Naive thymus-derived CD4-positive, alpha-beta T cell (primary cell): ENCODE data around the gene GNAI3. TPM values are rescaled to one million over a fixed set of nuclear protein-coding genes. Genes with fewer than 3 reads are reported as not detected.
A peak's percentile ranks its signal among the peaks of the same experiment; 100 is the strongest.

Source experiments
- ATAC-seq: fragments of 150-1000 bp; cut with Tn5 transposase; 2 replicates; pipeline ENCODE4 v1.10.0; 2021; ENCODE audit warnings: mild to moderate bottlenecking, moderate library complexity
- CTCF ChIA-PET: fragments of 350-600 bp; sonication (Branson Sonifier 250); formaldehyde crosslinking; loops from one replicate; lab custom pipeline; 2021; ENCODE audit warnings: antibody characterized with exemption; lab: Charles Lee
- POLR2A ChIA-PET: fragments of 350-600 bp; sonication (Branson Sonifier 250); formaldehyde crosslinking; loops from one replicate; lab custom pipeline; 2021; ENCODE audit warnings: antibody characterized with exemption, inconsistent platforms; lab: Charles Lee
- DNase-seq, 9 donors: peaks; one replicate each; pipeline versions ENCODE4 v3.0.0 to v3.0.0-alpha.2; 2020 to 2022; ENCODE audit warnings: mixed read lengths in 1 of 9
- H3K27ac ChIP-seq: one replicate; pipeline ENCODE4 v1.7.0; 2013; ENCODE audit warnings: mild to moderate bottlenecking, low read depth, low read length, moderate library complexity
- H3K27me3 ChIP-seq, 2 donors: one replicate each; pipeline ENCODE4 v1.7.0; 2013; ENCODE audit warnings: low read length in 2 of 2, mild to moderate bottlenecking in 2 of 2, moderate library complexity in 2 of 2; ENCODE audit not compliant: control insufficient read depth in 2 of 2, insufficient read depth in 2 of 2
- H3K36me3 ChIP-seq, 3 experiments: 1 replicate in 2 of 3; 2 replicates in 1 of 3; pipeline ENCODE4 v1.7.0; 2013; ENCODE audit warnings: low read length in 3 of 3, mild to moderate bottlenecking in 3 of 3, moderate library complexity in 1 of 3; ENCODE audit not compliant: insufficient read depth in 3 of 3, control insufficient read depth in 2 of 3
- H3K4me1 ChIP-seq, 2 donors: one replicate each; pipeline ENCODE4 v1.7.0; 2013; ENCODE audit warnings: low read length in 2 of 2, mild to moderate bottlenecking in 2 of 2, moderate library complexity in 1 of 2; ENCODE audit not compliant: control insufficient read depth in 2 of 2, insufficient read depth in 2 of 2
- H3K4me3 ChIP-seq: 2 replicates; pipeline ENCODE4 v1.7.0; 2013; ENCODE audit warnings: mild to moderate bottlenecking, low read length
- H3K9me3 ChIP-seq, 3 experiments: 1 replicate in 2 of 3; 2 replicates in 1 of 3; pipeline ENCODE4 v1.7.0; 2013; ENCODE audit warnings: low read length in 3 of 3; ENCODE audit not compliant: control insufficient read depth in 2 of 3
- H3K27ac Mint-ChIP-seq, 9 donors: one replicate each; pipeline ENCODE4 v1.8.0; 2020 to 2022; ENCODE audit warnings: mixed read lengths in 9 of 9, mild to moderate bottlenecking in 8 of 9, moderate library complexity in 5 of 9, inconsistent platforms in 2 of 9
- H3K27me3 Mint-ChIP-seq, 5 donors: one replicate each; pipeline ENCODE4 v1.8.0; 2021 to 2022; ENCODE audit warnings: mixed read lengths in 5 of 5, mild to moderate bottlenecking in 1 of 5
- H3K36me3 Mint-ChIP-seq, 5 donors: one replicate each; pipeline ENCODE4 v1.8.0; 2020 to 2022; ENCODE audit warnings: mixed read lengths in 5 of 5, mild to moderate bottlenecking in 3 of 5, inconsistent platforms in 1 of 5
- H3K4me1 Mint-ChIP-seq, 7 donors: one replicate each; pipeline ENCODE4 v1.8.0; 2020 to 2022; ENCODE audit warnings: mixed read lengths in 7 of 7, mild to moderate bottlenecking in 3 of 7, inconsistent platforms in 1 of 7
- H3K4me3 Mint-ChIP-seq, 10 donors: one replicate each; pipeline ENCODE4 v1.8.0; 2020 to 2022; ENCODE audit warnings: mild to moderate bottlenecking in 10 of 10, mixed read lengths in 10 of 10, moderate library complexity in 6 of 10, inconsistent platforms in 2 of 10
- H3K9me3 Mint-ChIP-seq, 11 donors: one replicate each; pipeline ENCODE4 v1.8.0; 2020 to 2022; ENCODE audit warnings: mixed read lengths in 11 of 11, mild to moderate bottlenecking in 4 of 11, inconsistent platforms in 1 of 11, moderate library complexity in 1 of 11
- intact Hi-C, 2 donors: fragments of 100-400 bp; cut with micrococcal nuclease; formaldehyde crosslinking; loops; one replicate each; pipeline ENCODE4 v1.15.1; 2023
- polyA plus RNA-seq, 2 donors: library from polyadenylated mRNA; unstranded; fragments of 300-500 nt; fragmentation: Illumina TruSeq; gene quantifications; one replicate each; pipeline ENCODE4 v1.2.3, GENCODE V29; 2021
- total RNA-seq, 6 experiments: library from RNA in 5 of 6; stranded (reverse) in 5 of 6; gene quantifications; 1 replicate in 5 of 6; 2 replicates in 1 of 6; pipeline ENCODE4 v1.2.3 and lab custom pipeline; 2021 to 2026

GNAI3 gene
- total and polyA plus RNA-seq, 7 experiments from 2014 or later: 4.9 to 9.3 (median 7.2) TPM

DNA sequence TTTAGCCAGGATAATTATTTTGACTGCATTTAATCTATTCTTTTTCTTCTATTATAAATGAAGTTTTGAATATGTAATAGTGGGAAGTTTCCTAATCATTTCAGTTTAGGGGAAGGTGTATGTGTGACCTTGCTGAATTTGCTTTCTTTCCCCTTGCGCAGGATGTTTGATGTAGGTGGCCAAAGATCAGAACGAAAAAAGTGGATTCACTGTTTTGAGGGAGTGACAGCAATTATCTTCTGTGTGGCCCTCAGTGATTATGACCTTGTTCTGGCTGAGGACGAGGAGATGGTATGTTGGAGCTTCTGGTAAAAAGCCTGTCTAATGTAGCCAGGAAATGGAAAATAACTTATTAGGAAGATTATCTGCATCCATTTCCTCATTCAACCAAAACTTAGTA lies 37.6 kb downstream of the GNAI3 start:
- peaks cover 22 to 50% (median 39%) of the 10 kb centered on the region in 5 donors for H3K36me3 Mint-ChIP-seq
- H3K27ac Mint-ChIP-seq: no peak overlapping the region
- peaks cover 0 to 68% (median 53%) of the 10 kb centered on the region in 3 experiments for H3K36me3 ChIP-seq

DNA sequence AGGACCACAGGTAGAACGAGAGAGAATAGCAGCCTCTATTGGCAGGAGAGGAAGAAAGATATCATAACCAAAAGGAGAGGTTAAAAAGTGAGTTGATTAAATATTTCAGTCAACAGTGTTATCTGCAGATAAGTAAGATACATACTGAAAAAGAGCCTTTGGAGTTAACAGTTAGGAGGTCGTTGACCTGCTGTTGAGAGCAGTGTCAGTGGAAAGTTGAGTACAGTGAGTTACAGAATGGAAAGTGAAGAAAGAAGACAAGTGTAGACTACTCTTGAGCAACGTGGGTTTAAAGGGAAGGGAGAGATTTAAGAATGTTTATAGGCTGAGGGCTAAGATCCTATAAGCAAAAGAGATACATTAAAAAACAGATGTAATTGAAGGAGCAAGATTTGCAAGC lies 40.8 kb downstream of the GNAI3 start:
- H3K27ac ChIP-seq: no peak overlapping the region
- POLR2A ChIA-PET: no interaction called here
- peaks cover 0 to 12% (median 2%) of the 10 kb centered on the region in 7 donors for H3K4me1 Mint-ChIP-seq

More for the DNA sequence above, 37.6 kb downstream of the GNAI3 start:
- Histone ChIP-seq H3K27me3 (no peaks in the 10 kb centered on the region), H3K4me1 (no peaks in the 10 kb centered on the region), H3K9me3 (no peaks in the 10 kb centered on the region), H3K27ac (no peak overlapping the region), H3K4me3 (no peak overlapping the region)
- CTCF ChIA-PET: no interaction called here
- Mint-ChIP-seq H3K27me3 (no peaks in the 10 kb centered on the region), H3K9me3 (no peaks in the 10 kb centered on the region), H3K4me3 (no peak overlapping the region), H3K4me1 (peaks cover 0 to 12% (median 2%) of the 10 kb centered on the region in 7 donors)
- ATAC-seq (no peak), DNase-seq (no peak)
- intact Hi-C loops: no loop called here
- POLR2A ChIA-PET: no interaction called here

DNA sequence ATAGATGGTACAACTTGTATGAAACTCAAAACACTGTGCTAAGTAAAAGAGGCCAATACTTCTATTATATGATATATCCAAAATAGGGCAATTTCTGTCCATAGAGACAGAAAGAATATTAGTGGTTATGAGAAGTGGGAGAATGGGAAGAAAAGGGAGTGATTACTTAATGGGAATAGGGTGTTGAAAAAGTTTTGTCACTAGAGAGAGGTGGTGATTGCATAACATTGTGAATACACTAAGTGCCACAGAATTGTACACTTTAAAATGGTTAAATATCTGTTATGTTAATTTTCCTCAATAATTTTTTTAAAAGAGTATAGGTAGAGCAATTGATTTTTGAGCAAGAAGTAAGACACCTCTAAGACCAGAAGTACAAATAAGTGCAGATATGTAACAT lies 41.3 kb downstream of the GNAI3 start:
- no peaks in the 10 kb centered on the region for H3K27me3 Mint-ChIP-seq
- Histone ChIP-seq H3K27me3 (no peaks in the 10 kb centered on the region), H3K27ac (no peak overlapping the region), H3K36me3 (peaks cover 0 to 70% (median 48%) of the 10 kb centered on the region in 3 experiments), H3K9me3 (no peaks in the 10 kb centered on the region), H3K4me3 (no peak overlapping the region), H3K4me1 (no peaks in the 10 kb centered on the region)
- H3K27ac Mint-ChIP-seq: peak overlapping the region in 2 of 9 donors; percentile 66 to 69
- no peak for DNase-seq
- no peaks in the 10 kb centered on the region for H3K9me3 Mint-ChIP-seq
- H3K4me3 Mint-ChIP-seq: no peak overlapping the region
- peaks cover 0 to 12% (median under 1%) of the 10 kb centered on the region in 7 donors for H3K4me1 Mint-ChIP-seq
- no peak for ATAC-seq
- ChIA-PET CTCF (no interaction called here), POLR2A (no interaction called here)
- intact Hi-C loops: no loop called here
- peaks cover 19 to 59% (median 36%) of the 10 kb centered on the region in 5 donors for H3K36me3 Mint-ChIP-seq

More for the DNA sequence above, 40.8 kb downstream of the GNAI3 start:
- no peak for ATAC-seq
- no peak for DNase-seq
- intact Hi-C loops: no loop called here
- no peaks in the 10 kb centered on the region for H3K9me3 Mint-ChIP-seq
- Histone ChIP-seq H3K36me3 (peaks cover 0 to 75% (median 53%) of the 10 kb centered on the region in 3 experiments), H3K9me3 (no peaks in the 10 kb centered on the region), H3K27me3 (no peaks in the 10 kb centered on the region), H3K4me1 (no peaks in the 10 kb centered on the region), H3K4me3 (no peak overlapping the region)
- H3K27ac Mint-ChIP-seq: peak overlapping the region in 4 of 9 donors; percentile 5 to 69 (median 16)
- CTCF ChIA-PET: no interaction called here
- no peaks in the 10 kb centered on the region for H3K27me3 Mint-ChIP-seq
- H3K4me3 Mint-ChIP-seq: no peak overlapping the region
- peaks cover 22 to 62% (median 41%) of the 10 kb centered on the region in 5 donors for H3K36me3 Mint-ChIP-seq

DNA sequence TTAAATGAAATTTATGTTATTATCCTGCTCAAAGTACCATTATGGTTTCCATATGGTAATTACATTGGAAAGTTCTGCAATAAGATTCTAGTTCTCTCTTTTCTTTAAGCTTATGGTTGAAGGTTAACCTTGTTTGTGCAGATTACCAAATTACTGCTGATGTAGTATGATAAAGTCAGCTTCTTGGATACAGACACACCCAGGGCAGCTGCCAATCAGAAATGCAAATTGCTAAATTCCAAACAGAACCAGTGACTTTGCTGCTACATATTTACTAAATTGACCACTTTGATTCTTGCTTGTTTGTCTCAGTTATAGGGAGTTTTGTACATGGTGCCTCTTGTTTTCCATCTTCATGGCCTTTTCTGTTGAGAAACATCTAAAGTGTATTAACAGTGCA lies 44.5 kb downstream of the GNAI3 start:
- H3K4me1 Mint-ChIP-seq: peaks cover 0 to 6% (median 0%) of the 10 kb centered on the region in 7 donors
- CTCF ChIA-PET: interaction anchor here (0.7 kb wide), 1 partner anchor 12 kb away, joined by 4 read pairs; no protein-coding TSS in a partner anchor
- H3K4me3 ChIP-seq: no peak overlapping the region
- no peak overlapping the region for H3K4me3 Mint-ChIP-seq
- H3K27me3 ChIP-seq: no peaks in the 10 kb centered on the region
- H3K9me3 Mint-ChIP-seq: no peaks in the 10 kb centered on the region
- no peaks in the 10 kb centered on the region for H3K9me3 ChIP-seq
- peaks cover 7 to 47% (median 21%) of the 10 kb centered on the region in 5 donors for H3K36me3 Mint-ChIP-seq
- H3K36me3 ChIP-seq: peaks cover 0 to 43% (median 24%) of the 10 kb centered on the region in 3 experiments
- no peak overlapping the region for H3K27ac ChIP-seq
- no peaks in the 10 kb centered on the region for H3K4me1 ChIP-seq
- ATAC-seq: no peak
- intact Hi-C loops: no loop called here
- no peak overlapping the region for H3K27ac Mint-ChIP-seq
- no peak for DNase-seq
- POLR2A ChIA-PET: no interaction called here
- H3K27me3 Mint-ChIP-seq: no peaks in the 10 kb centered on the region

DNA sequence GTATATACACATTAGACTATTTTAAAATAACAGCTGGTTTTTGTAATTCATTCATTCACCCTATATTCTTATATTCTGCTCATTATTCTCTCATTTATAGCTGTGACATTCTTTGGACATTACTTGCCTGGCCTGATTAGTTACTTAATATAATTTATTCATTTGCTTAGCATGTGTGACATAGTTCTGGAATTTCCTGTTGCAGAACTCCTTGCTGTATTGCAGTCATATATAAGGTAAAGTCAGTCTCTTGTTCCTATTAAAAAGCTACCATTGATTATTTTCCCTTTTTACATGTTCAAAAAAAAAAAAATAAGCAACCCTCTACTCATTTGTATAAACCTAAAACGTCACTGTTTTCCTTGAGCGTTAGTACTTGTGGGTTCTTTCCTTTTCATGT lies 47.1 kb downstream of the GNAI3 start:
- Mint-ChIP-seq H3K9me3 (no peaks in the 10 kb centered on the region), H3K4me3 (no peak overlapping the region), H3K27ac (no peak overlapping the region), H3K27me3 (no peaks in the 10 kb centered on the region), H3K4me1 (peaks cover 0 to 8% (median 3%) of the 10 kb centered on the region in 7 donors), H3K36me3 (peaks cover 0 to 30% (median 14%) of the 10 kb centered on the region in 5 donors)
- intact Hi-C loops: no loop called here
- ATAC-seq: no peak
- H3K27me3 ChIP-seq: no peaks in the 10 kb centered on the region
- CTCF ChIA-PET: interaction anchor here (1.3 kb wide), 1 partner anchor 44 kb away, joined by 3 read pairs; no protein-coding TSS in a partner anchor
- no peak overlapping the region for H3K27ac ChIP-seq
- POLR2A ChIA-PET: interaction anchor here (0.6 kb wide), 2 partner anchors 12 to 21 kb away, joined by 4 read pairs; no protein-coding TSS in a partner anchor
- no peaks in the 10 kb centered on the region for H3K9me3 ChIP-seq
- no peak for DNase-seq
- H3K36me3 ChIP-seq: peaks cover 0 to 31% (median 13%) of the 10 kb centered on the region in 3 experiments
- H3K4me1 ChIP-seq: no peaks in the 10 kb centered on the region
- no peak overlapping the region for H3K4me3 ChIP-seq

DNA sequence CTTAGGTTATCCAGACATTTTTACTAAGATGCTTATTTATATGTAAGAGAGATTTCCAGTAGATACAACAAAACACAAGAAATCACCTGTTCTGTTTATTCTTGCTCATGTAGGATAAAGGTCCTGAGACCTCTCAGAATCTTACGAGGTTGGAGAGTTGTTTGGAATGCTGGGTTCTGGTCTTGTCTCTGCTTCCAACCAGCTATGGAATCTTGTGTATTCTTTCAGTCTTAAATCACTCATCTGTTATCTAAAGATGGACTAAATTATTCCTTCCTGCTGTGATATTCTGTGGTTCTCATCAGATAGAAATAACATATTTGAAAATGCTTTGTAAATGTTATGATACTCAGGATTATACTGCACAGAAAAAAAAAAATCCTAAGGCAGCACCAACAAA lies 49.7 kb downstream of the GNAI3 start:
- intact Hi-C loops: no loop called here
- Mint-ChIP-seq H3K4me1 (peaks cover 8 to 18% (median 18%) of the 10 kb centered on the region in 7 donors), H3K9me3 (no peaks in the 10 kb centered on the region), H3K27ac (peak overlapping the region in 2 of 9 donors; percentile 6 to 40), H3K36me3 (peaks cover 0 to 17% (median 7%) of the 10 kb centered on the region in 5 donors), H3K27me3 (no peaks in the 10 kb centered on the region), H3K4me3 (no peak overlapping the region)
- Histone ChIP-seq H3K36me3 (peaks cover 0 to 6% (median 3%) of the 10 kb centered on the region in 3 experiments), H3K4me3 (no peak overlapping the region), H3K27ac (no peak overlapping the region), H3K9me3 (no peaks in the 10 kb centered on the region), H3K27me3 (no peaks in the 10 kb centered on the region), H3K4me1 (peaks cover 0 to 2% of the 10 kb centered on the region in 2 donors)
- ATAC-seq: no peak
- POLR2A ChIA-PET: interaction anchor here (1.8 kb wide), 1 partner anchor 52 kb away, joined by 7 read pairs; no protein-coding TSS in a partner anchor
- CTCF ChIA-PET: interaction anchor here (0.7 to 0.8 kb wide), 3 partner anchors 48 to 66 kb away, joined by 3 to 4 read pairs (median 3); no protein-coding TSS in a partner anchor
- DNase-seq: no peak
